VCaP (cell line): Measurements from ENCODE around the gene RPS15A.
A peak's percentile ranks its signal among the peaks of the same experiment; 100 is the strongest.

ENCODE experiments used
- H3K27ac ChIP-seq: fragments of 450-650 bp; 2 replicates; pipeline ENCODE4 v1.5.1; 2017
- TF ChIP-seq, protein P1 (sequence below): fragments of 450-650 bp; conservative IDR thresholded peaks from 2 replicates; pipeline ENCODE4 v1.5.1; 2017; ENCODE audit warnings: mild to moderate bottlenecking, moderate library complexity

Gene RPS15A

GRCh38 chr16:18803569-18804462, 13.7 kb upstream of the RPS15A start:
- no peak overlapping the region for H3K27ac ChIP-seq
- TF ChIP-seq, protein P1, sequence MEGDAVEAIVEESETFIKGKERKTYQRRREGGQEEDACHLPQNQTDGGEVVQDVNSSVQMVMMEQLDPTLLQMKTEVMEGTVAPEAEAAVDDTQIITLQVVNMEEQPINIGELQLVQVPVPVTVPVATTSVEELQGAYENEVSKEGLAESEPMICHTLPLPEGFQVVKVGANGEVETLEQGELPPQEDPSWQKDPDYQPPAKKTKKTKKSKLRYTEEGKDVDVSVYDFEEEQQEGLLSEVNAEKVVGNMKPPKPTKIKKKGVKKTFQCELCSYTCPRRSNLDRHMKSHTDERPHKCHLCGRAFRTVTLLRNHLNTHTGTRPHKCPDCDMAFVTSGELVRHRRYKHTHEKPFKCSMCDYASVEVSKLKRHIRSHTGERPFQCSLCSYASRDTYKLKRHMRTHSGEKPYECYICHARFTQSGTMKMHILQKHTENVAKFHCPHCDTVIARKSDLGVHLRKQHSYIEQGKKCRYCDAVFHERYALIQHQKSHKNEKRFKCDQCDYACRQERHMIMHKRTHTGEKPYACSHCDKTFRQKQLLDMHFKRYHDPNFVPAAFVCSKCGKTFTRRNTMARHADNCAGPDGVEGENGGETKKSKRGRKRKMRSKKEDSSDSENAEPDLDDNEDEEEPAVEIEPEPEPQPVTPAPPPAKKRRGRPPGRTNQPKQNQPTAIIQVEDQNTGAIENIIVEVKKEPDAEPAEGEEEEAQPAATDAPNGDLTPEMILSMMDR = no peak

GRCh38 chr16:18802767-18803343, 12.7 kb upstream of the RPS15A start:
- TF ChIP-seq, protein P1 = no peak
- H3K27ac ChIP-seq = no peak overlapping the region; the same call in 1 of the 2 replicates

DNA sequence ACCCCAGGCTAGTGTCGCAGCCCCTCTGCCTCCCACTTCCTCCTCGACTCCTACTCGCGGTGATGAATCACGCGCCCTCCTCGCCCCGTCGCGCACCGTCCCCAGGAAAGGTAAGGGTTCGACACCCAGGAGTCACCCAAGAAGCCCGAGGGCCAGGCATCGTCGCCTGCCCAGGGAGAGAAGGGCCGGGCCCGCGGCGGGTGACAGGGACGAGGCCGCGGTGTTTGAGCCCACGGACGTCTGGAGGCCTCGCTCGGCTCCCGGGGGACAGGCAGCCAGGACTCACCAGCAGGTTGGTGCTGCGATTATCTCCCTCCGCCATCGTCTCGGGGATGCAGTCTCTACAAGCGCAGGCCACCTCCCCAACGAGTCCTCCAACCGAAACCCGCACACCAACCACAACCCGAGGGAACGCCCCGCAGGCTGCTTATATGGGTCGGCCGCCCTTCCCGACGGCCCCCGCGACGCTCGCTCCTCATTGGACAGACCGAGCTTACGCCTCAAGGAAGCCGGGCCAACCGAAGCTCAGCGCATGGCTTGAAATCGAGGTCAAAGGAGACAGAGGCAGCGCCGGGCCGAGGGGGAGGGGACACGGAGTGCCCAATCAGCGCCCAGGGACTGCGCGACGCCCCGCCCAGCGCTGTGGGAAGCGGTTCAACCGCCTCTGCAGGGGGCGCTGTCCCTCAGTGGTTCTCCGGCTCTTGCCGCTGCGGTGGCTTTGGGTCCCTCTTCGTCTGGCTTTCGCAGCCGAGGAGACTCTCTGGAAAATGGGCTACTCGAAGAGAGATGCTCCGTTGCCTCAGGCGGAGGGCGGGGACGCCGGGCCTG, 11.2 kb upstream of the RPS15A start, which contains the start of gene ARL6IP1:
Gene ARL6IP1 (minus strand): TSS at position 405 of the 828 bp plus-strand sequence. CDS start 83 bp downstream, at position 322.
- H3K27ac ChIP-seq = peak within 1 kb of the TSS; percentile 70
- TF ChIP-seq, protein P1 = peak; percentile 83

- TF ChIP-seq, protein P1 = no peak
- H3K27ac ChIP-seq = peak overlapping the region; percentile 70
These were observed 10.6 kb upstream of the RPS15A start for GRCh38 chr16:18800775-18801144.

DNA sequence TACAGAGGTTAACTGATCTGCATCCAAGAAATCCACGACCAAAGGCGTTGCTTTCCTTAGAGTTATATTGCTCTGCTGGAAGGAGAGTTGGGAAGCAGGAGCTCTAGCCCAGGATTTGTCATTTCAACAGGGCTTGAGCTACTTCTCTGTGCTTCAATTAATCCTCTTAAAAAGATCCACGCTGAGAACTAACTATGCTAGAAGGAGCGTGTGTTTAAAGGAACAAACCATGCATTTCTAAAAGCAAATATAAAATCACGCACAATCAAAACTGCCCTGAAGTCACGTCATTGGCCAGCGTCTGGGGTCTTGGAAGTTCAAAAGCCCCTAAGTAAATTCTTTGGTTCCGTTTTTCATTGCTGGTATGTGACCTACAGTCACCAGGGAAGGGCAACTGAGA, 10.2 kb upstream of the RPS15A start:
- TF ChIP-seq, protein P1 = no peak
- H3K27ac ChIP-seq = peak overlapping the region; percentile 70

GRCh38 chr16:18799500-18799899, 9.4 kb upstream of the RPS15A start:
- TF ChIP-seq, protein P1 = no peak
- peak overlapping the region; percentile 70 for H3K27ac ChIP-seq

GRCh38 chr16:18797746-18798145, 7.6 kb upstream of the RPS15A start:
- peak overlapping the region; percentile 70 for H3K27ac ChIP-seq
- TF ChIP-seq, protein P1 = no peak
